K562 (cell line): ENCODE data around the gene FUT2. TPM values are rescaled to one million over a fixed set of nuclear protein-coding genes. Genes with fewer than 3 reads are reported as not detected.
A peak's percentile ranks its signal among the peaks of the same experiment; 100 is the strongest.

Experiments
- ADNP ChIP-seq: fragments of 200-800 bp; sonication (Bioruptor generic); IDR thresholded peaks from 2 replicates; pipeline ENCODE4 v1.6.1; 2016; ENCODE audit warnings: missing genetic modification characterization, missing compliant biosample characterization
- ASH1L ChIP-seq: fragments of 450-650 bp; IDR thresholded peaks from 2 replicates; pipeline ENCODE4 v1.6.1; 2018; ENCODE audit warnings: borderline replicate concordance, mild to moderate bottlenecking, low read depth; ENCODE audit not compliant: partially characterized antibody
- CEBPG ChIP-seq, 3 experiments: fragments of 200-800 bp in 1 of 3; sonication (Bioruptor generic) in 1 of 3; sonication (generic) in 1 of 3; formaldehyde crosslinking in 1 of 3; IDR thresholded peaks in 2 of 3; conservative IDR thresholded peaks in 1 of 3; 2 replicates each; pipeline versions ENCODE4 v1.6.1 to v1.8.0; 2016 to 2022; ENCODE audit warnings: missing compliant biosample characterization in 2 of 3, missing genetic modification characterization in 2 of 3, mild to moderate bottlenecking in 1 of 3, missing genetic modification reagents in 1 of 3
- ELF4 ChIP-seq: fragments of 450-650 bp; formaldehyde crosslinking; IDR thresholded peaks from 2 replicates; pipeline ENCODE4 v1.4.0; 2022; ENCODE audit warnings: missing genetic modification characterization
- ETV1 ChIP-seq: fragments of 450-650 bp; conservative IDR thresholded peaks from 2 replicates; pipeline ENCODE4 v1.6.1; 2016; ENCODE audit warnings: missing genetic modification characterization, control low read depth, low read depth, missing compliant biosample characterization
- KAT2B ChIP-seq: IDR thresholded peaks from one replicate; pipeline ENCODE4 v1.6.1; 2012; ENCODE audit warnings: low read depth, mild to moderate bottlenecking, control low read depth, inconsistent platforms, low read length, moderate library complexity
- LCOR ChIP-seq: sonication (generic); formaldehyde crosslinking; IDR thresholded peaks from 2 replicates; pipeline ENCODE4 v1.8.0; 2022; ENCODE audit warnings: mild to moderate bottlenecking, missing genetic modification reagents
- MCM3 ChIP-seq: fragments of 450-650 bp; IDR thresholded peaks from 2 replicates; pipeline ENCODE4 v1.6.1; 2016
- NR2C1 ChIP-seq, 2 experiments: fragments of 450-650 bp; IDR thresholded peaks; 2 replicates each; pipeline ENCODE4 v1.6.1; 2017; ENCODE audit warnings: mild to moderate bottlenecking in 2 of 2, antibody characterized with exemption in 1 of 2, inconsistent platforms in 1 of 2, missing compliant biosample characterization in 1 of 2, missing genetic modification characterization in 1 of 2
- POLR3A ChIP-seq: IDR thresholded peaks from 2 replicates; pipeline ENCODE4 v1.6.1; 2011; ENCODE audit warnings: borderline replicate concordance, mild to moderate bottlenecking, moderate library complexity; ENCODE audit not compliant: insufficient read length, insufficient read depth; ENCODE audit errors: extremely low read depth
- RNF2 ChIP-seq: sonication (generic); IDR thresholded peaks from 2 replicates; pipeline ENCODE4 v1.6.1; 2016
- SMC3 ChIP-seq: conservative IDR thresholded peaks from 2 replicates; pipeline ENCODE4 v1.6.1; 2011; ENCODE audit warnings: low read depth, low read length, improper control_type of control experiment; ENCODE audit not compliant: insufficient read depth
- SRSF7 ChIP-seq: fragments of 200-400 bp; formaldehyde crosslinking; optimal IDR thresholded peaks from 2 replicates; pipeline ENCODE3; 2017; ENCODE audit warnings: mild to moderate bottlenecking, low read depth, low read length
- TAF1 ChIP-seq: IDR thresholded peaks from 2 replicates; pipeline ENCODE4 v1.6.1; 2011; ENCODE audit warnings: mild to moderate bottlenecking, low read length, moderate library complexity; ENCODE audit not compliant: insufficient read depth, control insufficient read depth, severe bottlenecking; ENCODE audit errors: extremely low read depth
- U2AF2 ChIP-seq: fragments of 200-400 bp; formaldehyde crosslinking; optimal IDR thresholded peaks from 2 replicates; pipeline ENCODE3; 2017; ENCODE audit warnings: low read depth, mild to moderate bottlenecking, low read length
- ZC3H4 ChIP-seq: sonication (generic); formaldehyde crosslinking; IDR thresholded peaks from 2 replicates; pipeline ENCODE4 v1.9.0; 2021; ENCODE audit warnings: missing genetic modification reagents, borderline replicate concordance
- ZKSCAN8 ChIP-seq: fragments of 200-800 bp; sonication (Bioruptor generic); IDR thresholded peaks from 2 replicates; pipeline ENCODE4 v1.6.1; 2016; ENCODE audit warnings: missing genetic modification characterization, missing compliant biosample characterization
- ZNF12 ChIP-seq: sonication (generic); formaldehyde crosslinking; IDR thresholded peaks from 2 replicates; pipeline ENCODE4 v1.4.0; 2020; ENCODE audit warnings: mild to moderate bottlenecking, missing genetic modification reagents
- ZNF668 ChIP-seq: fragments of 250-450 bp; sonication (Bioruptor Pico); IDR thresholded peaks from 2 replicates; pipeline ENCODE4 v1.8.0; 2022; ENCODE audit warnings: mild to moderate bottlenecking, inconsistent platforms
- ZNF76 ChIP-seq: fragments of 250-450 bp; sonication (Bioruptor Pico); IDR thresholded peaks from 2 replicates; pipeline ENCODE4 v1.4.0; 2020; ENCODE audit warnings: mild to moderate bottlenecking, moderate library complexity, borderline replicate concordance
- ZSCAN29 ChIP-seq: fragments of 450-650 bp; IDR thresholded peaks from 2 replicates; pipeline ENCODE4 v1.6.1; 2017
- polyA plus RNA-seq, 8 experiments: library from polyadenylated mRNA; depleted of rRNA in 4 of 8; stranded (reverse) in 5 of 8; unstranded in 3 of 8; fragments of >200 nt; fragmentation: Nextera tagmentation in 2 of 8; fragmentation: Illumina TruSeq in 1 of 8; extraction: Ambion mirVana in 2 of 8; extraction: Trizol in 1 of 8; gene quantifications; 2 replicates each; pipeline versions ENCODE4 v1.2.1 to v1.2.3, GENCODE V29; 2011 to 2014; ENCODE audit warnings: inconsistent platforms in 1 of 8, missing spikeins in 1 of 8
- total RNA-seq, 7 experiments: library from RNA; depleted of rRNA in 6 of 7; stranded (reverse); fragments of >200 nt in 6 of 7; fragmentation: Illumina TruSeq in 2 of 7; extraction: Trizol in 2 of 7; gene quantifications; 2 replicates each; pipeline versions ENCODE4 v1.2.1 to v1.2.3, GENCODE V29; 2011 to 2021; ENCODE audit warnings: low replicate concordance in 1 of 7
- TF ChIP-seq, protein P1 (sequence below): sonication (generic); formaldehyde crosslinking; IDR thresholded peaks from 2 replicates; pipeline ENCODE4 v1.8.0; 2022; ENCODE audit warnings: mild to moderate bottlenecking, missing genetic modification reagents
- TF ChIP-seq, protein P2 (sequence below): fragments of 250-450 bp; sonication (Bioruptor Pico); IDR thresholded peaks from 2 replicates; pipeline ENCODE4 v1.8.0; 2021; ENCODE audit warnings: borderline replicate concordance, mild to moderate bottlenecking, moderate library complexity; ENCODE audit not compliant: poor library complexity, severe bottlenecking

The FUT2 gene
- total and polyA plus RNA-seq, 9 of the 15 experiments (the other 6 are each of a cell fraction or from before 2014, with no cell fraction given) = 0.03 to 0.04 TPM; not detected in 7

DNA sequence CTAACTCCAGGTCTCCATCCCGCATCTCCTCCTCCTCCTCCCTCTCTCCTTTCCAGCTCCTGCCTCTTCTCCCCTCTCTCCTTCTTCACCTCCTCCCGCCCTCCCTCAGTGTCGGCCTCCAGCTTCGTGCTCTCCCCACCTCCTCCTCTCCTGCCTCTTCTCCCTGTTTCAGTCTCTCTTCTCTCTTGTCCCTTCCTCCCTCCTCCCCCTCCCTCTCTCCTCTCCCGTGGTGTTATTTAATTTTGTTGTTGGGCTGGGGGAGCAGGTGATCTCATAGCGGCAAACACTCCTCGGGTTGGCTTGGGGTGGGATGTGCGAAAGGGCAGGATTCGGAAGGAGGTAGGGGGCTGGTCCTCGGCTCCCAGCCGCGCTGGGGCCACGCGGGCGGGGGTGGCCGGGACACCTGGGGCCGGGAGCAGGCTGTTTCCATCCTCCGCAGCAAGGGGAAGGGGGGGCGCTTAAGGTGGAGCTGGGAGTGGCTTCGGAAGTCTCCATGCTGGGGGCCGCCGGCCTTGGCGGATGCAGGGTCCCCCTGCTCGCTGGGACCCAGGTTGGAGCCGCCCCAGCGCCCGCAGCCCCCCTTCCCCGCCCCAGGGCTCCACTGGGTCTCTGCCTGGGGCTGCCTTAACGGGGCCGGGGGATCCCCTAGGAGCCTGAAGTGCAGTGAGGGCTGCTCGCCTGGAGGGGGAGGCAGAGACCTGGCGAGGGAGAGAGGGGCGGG, 49.6 kb upstream of the FUT2 start, which contains the start of gene CA11 (continued):
- TF ChIP-seq ZNF668 (no peak), SRSF7 (no peak), ZC3H4 (CRISPR knock-in tag) (no peak), NR2C1 (IDR thresholded peaks at IDR 0.05) (no peak), NR2C1 (tag; IDR thresholded peaks at IDR 0.05) (no peak), MCM3 (0 out of 2 replicates have a peak, but pooled peaks have one; percentile 39), ZNF76 (CRISPR knock-in tag) (no peak), RNF2 (peak; percentile 41; the same call in 1 of the 2 replicates), ZSCAN29 (no peak), ADNP (no peak), TAF1 (no peak), ZNF12 (CRISPR knock-in tag) (no peak), ZKSCAN8 (CRISPR knock-in tag) (no peak), U2AF2 (no peak), ETV1 (tag) (no peak; the same call in 1 of the 2 replicates), CEBPG (CRISPR knock-in tag; IDR thresholded peaks at IDR 0.05) (no peak), CEBPG (tag; conservative IDR thresholded peaks at IDR 0.05 in 1 of 2, IDR thresholded peaks at IDR 0.05 in 1 of 2) (no peak), SMC3 (peak; percentile 78), LCOR (CRISPR knock-in tag) (no peak), POLR3A (no peak), ASH1L (no peak), ELF4 (CRISPR knock-in tag) (no peak), KAT2B (no peak)
- TF ChIP-seq, protein P1, sequence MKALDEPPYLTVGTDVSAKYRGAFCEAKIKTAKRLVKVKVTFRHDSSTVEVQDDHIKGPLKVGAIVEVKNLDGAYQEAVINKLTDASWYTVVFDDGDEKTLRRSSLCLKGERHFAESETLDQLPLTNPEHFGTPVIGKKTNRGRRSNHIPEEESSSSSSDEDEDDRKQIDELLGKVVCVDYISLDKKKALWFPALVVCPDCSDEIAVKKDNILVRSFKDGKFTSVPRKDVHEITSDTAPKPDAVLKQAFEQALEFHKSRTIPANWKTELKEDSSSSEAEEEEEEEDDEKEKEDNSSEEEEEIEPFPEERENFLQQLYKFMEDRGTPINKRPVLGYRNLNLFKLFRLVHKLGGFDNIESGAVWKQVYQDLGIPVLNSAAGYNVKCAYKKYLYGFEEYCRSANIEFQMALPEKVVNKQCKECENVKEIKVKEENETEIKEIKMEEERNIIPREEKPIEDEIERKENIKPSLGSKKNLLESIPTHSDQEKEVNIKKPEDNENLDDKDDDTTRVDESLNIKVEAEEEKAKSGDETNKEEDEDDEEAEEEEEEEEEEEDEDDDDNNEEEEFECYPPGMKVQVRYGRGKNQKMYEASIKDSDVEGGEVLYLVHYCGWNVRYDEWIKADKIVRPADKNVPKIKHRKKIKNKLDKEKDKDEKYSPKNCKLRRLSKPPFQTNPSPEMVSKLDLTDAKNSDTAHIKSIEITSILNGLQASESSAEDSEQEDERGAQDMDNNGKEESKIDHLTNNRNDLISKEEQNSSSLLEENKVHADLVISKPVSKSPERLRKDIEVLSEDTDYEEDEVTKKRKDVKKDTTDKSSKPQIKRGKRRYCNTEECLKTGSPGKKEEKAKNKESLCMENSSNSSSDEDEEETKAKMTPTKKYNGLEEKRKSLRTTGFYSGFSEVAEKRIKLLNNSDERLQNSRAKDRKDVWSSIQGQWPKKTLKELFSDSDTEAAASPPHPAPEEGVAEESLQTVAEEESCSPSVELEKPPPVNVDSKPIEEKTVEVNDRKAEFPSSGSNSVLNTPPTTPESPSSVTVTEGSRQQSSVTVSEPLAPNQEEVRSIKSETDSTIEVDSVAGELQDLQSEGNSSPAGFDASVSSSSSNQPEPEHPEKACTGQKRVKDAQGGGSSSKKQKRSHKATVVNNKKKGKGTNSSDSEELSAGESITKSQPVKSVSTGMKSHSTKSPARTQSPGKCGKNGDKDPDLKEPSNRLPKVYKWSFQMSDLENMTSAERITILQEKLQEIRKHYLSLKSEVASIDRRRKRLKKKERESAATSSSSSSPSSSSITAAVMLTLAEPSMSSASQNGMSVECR (CRISPR knock-in tag) = no peak
- TF ChIP-seq, protein P2, sequence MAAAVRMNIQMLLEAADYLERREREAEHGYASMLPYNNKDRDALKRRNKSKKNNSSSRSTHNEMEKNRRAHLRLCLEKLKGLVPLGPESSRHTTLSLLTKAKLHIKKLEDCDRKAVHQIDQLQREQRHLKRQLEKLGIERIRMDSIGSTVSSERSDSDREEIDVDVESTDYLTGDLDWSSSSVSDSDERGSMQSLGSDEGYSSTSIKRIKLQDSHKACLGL (CRISPR knock-in tag) = no peak
